GM18519 (cell line): Measurements from ENCODE around the gene SUPT6H.

ENCODE experiments used
- ATAC-seq: cut with Tn5 transposase; IDR thresholded peaks from one replicate; pipeline ENCODE4 v1.9.1; 2021; ENCODE audit warnings: mild to moderate bottlenecking, moderate library complexity; ENCODE audit not compliant: unreplicated experiment, low FRiP score

Gene SUPT6H

DNA sequence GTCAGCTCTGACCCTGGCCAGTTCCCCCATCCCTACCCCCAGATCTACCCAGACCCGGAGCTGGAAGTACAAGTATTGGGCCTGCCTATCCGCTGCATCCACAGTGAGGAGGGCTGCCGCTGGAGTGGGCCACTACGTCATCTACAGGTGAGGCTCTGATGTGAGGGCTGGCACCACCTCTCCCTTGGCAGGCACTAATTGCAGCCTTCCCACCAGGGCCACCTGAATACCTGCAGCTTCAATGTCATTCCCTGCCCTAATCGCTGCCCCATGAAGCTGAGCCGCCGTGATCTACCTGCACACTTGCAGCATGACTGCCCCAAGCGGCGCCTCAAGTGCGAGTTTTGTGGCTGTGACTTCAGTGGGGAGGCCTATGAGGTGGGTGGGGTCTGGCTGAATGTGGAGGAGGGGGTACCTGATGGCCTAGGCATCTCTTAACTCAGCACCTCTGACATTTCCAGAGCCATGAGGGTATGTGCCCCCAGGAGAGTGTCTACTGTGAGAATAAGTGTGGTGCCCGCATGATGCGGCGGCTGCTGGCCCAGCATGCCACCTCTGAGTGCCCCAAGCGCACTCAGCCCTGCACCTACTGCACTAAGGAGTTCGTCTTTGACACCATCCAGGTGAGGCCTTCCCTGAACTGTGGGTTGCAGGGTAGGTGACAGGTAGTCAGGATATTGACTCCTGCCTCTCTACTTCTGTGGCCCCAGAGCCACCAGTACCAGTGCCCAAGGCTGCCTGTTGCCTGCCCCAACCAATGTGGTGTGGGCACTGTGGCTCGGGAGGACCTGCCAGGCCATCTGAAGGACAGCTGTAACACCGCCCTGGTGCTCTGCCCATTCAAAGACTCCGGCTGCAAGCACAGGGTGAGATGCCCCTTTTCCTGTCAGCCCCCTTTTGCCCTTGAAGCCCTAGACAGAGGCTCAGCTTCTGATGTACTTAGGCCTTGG lies 86.1 kb downstream of the SUPT6H start:
- no peak for ATAC-seq

GRCh38 chr17:28748852-28749515 lies 87.0 kb downstream of the SUPT6H start:
- no peak for ATAC-seq

DNA sequence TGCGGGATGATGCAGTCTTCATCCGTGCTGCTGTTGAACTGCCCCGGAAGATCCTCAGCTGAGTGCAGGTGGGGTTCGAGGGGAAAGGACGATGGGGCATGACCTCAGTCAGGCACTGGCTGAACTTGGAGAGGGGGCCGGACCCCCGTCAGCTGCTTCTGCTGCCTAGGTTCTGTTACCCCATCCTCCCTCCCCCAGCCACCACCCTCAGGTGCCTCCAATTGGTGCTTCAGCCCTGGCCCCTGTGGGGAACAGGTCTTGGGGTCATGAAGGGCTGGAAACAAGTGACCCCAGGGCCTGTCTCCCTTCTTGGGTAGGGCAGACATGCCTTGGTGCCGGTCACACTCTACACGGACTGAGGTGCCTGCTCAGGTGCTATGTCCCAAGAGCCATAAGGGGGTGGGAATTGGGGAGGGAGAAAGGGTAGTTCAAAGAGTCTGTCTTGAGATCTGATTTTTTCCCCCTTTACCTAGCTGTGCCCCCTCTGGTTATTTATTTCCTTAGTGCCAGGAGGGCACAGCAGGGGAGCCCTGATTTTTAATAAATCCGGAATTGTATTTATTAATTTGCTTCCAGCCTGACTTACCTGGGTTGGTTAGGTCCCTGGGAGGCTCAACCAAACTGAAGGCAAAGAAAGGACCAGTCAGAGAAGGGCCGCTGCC lies 87.6 kb downstream of the SUPT6H start:
- no peak for ATAC-seq

GRCh38 chr17:28750178-28751047 lies 88.4 kb downstream of the SUPT6H start:
- no peak for ATAC-seq

DNA sequence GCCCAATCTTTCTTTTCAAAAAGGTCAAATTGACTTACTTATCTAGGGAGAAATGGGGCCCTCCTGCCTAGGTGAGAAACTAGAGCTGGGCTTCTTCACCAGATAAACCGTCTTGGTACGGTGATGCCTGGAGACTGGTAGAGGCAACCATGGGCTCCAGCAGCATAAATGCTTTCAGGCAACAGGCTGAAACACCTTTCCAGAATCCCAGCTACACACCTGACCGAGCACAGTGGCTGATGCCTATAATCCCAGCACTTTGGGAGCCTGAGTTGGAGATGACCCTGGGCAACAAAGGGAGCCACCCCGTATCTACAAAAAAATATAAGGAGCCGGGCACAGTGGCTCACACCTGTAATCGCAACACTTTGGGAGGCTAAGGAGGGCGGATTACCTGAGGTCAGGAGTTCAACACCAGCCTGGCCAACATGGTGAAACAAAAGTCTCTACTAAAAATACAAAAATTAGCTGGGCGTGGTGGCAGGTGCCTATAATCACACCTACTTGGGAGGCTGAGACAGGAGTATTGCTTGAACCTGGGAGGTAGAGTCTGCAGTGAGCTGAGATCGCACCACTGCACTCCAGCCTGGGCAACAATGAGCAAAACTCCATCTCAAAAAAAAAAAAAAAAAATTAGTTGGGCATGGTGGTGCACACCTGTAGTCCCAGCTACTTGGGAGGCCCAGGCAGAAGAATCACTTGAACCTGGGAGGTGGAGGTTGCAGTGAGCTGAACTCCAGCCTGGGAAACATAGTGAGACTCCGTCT lies 89.8 kb downstream of the SUPT6H start:
- no peak for ATAC-seq
